Measurements from ENCODE around the gene MTHFD2.
A peak's percentile ranks its signal among the peaks of the same experiment; 100 is the strongest.

Gene MTHFD2

GRCh38 chr2:74164761-74165160 lies 33.7 kb upstream of the MTHFD2 start:
- DNase-seq (ENCODE audit: low read depth) = no peak

GRCh38 chr2:74168739-74169138 lies 29.7 kb upstream of the MTHFD2 start:
- TF ChIP-seq CTCF (IDR thresholded peaks at IDR 0.05; ENCODE audit: control insufficient read depth, insufficient read depth, low read depth, low read length, missing control alignments) = no peak
- H3K4me3 ChIP-seq (ENCODE audit: control insufficient read depth, low read depth, low read length) = no peak overlapping the region
- DNase-seq (ENCODE audit: low read depth) = no peak

More at GRCh38 chr2:74164761-74165160, 33.7 kb upstream of the MTHFD2 start:
- H3K4me3 ChIP-seq (ENCODE audit: control insufficient read depth, low read depth, low read length) = no peak overlapping the region
- no peak for TF ChIP-seq CTCF (IDR thresholded peaks at IDR 0.05; ENCODE audit: control insufficient read depth, insufficient read depth, low read depth, low read length, missing control alignments)

- no peak for DNase-seq (ENCODE audit: low read depth)
- H3K4me3 ChIP-seq (ENCODE audit: control insufficient read depth, low read depth, low read length) = no peak overlapping the region
- no peak for TF ChIP-seq CTCF (IDR thresholded peaks at IDR 0.05; ENCODE audit: control insufficient read depth, insufficient read depth, low read depth, low read length, missing control alignments)
Measured at GRCh38 chr2:74174909-74175308, 23.5 kb upstream of the MTHFD2 start.

GRCh38 chr2:74177696-74178095 lies 20.7 kb upstream of the MTHFD2 start:
- no peak for TF ChIP-seq CTCF (IDR thresholded peaks at IDR 0.05; ENCODE audit: control insufficient read depth, insufficient read depth, low read depth, low read length, missing control alignments)
- no peak for DNase-seq (ENCODE audit: low read depth)

GRCh38 chr2:74178211-74179062 lies 20.0 kb upstream of the MTHFD2 start, which contains the start of gene MOB1A:
Gene MOB1A (minus strand): TSS chr2:74178879. CDS start chr2:74178674, 205 bp downstream.
- H3K4me3 ChIP-seq (ENCODE audit: control insufficient read depth, low read depth, low read length) = peak within 1 kb of the TSS; percentile 73
- TF ChIP-seq CTCF (IDR thresholded peaks at IDR 0.05; ENCODE audit: control insufficient read depth, insufficient read depth, low read depth, low read length, missing control alignments) = no peak
- DNase-seq (ENCODE audit: low read depth) = peak; percentile 90

More at GRCh38 chr2:74177696-74178095, 20.7 kb upstream of the MTHFD2 start:
- peak overlapping the region; percentile 73 for H3K4me3 ChIP-seq (ENCODE audit: control insufficient read depth, low read depth, low read length)

GRCh38 chr2:74179063-74179865 lies 19.2 kb upstream of the MTHFD2 start:
- TF ChIP-seq CTCF (IDR thresholded peaks at IDR 0.05; ENCODE audit: control insufficient read depth, insufficient read depth, low read depth, low read length, missing control alignments) = peak; percentile 35

More at GRCh38 chr2:74179063-74179865, 19.2 kb upstream of the MTHFD2 start:
- peak overlapping the region; percentile 73 for H3K4me3 ChIP-seq (ENCODE audit: control insufficient read depth, low read depth, low read length)
- DNase-seq (ENCODE audit: low read depth) = no peak
